HCT116 (cell line): ENCODE measurements around the gene SRCAP. TPM values are rescaled to one million over a fixed set of nuclear protein-coding genes. Genes with fewer than 3 reads are reported as not detected.

ENCODE experiments used
- ATAC-seq: fragments of 200-7000 bp; cut with Tn5 transposase; 2 replicates; pipeline ENCODE4 v1.9.1; 2020; ENCODE audit warnings: mild to moderate bottlenecking, moderate library complexity
- BruUV-seq: library from RNA; stranded (reverse); fragments of 400-500 nt; replicated peaks from 2 replicates; lab custom pipeline; 2021; lab: Mats Ljungman, UMichigan
- CTCF ChIA-PET: fragments of 300-600 bp; sonication (Branson Sonifier 250); formaldehyde crosslinking; loops from one replicate; lab custom pipeline; 2021; ENCODE audit warnings: antibody characterized with exemption; lab: Charles Lee
- POLR2A ChIA-PET: fragments of 300-600, 350-600 bp; sonication (Branson Sonifier 250); formaldehyde crosslinking; loops from one replicate; lab custom pipeline; 2021; ENCODE audit warnings: antibody characterized with exemption; lab: Charles Lee
- RAD21 ChIA-PET, 2 experiments: fragments of 300-600 bp; sonication (Branson Sonifier 250); formaldehyde crosslinking; loops; one replicate each; lab custom pipeline; 2023; ENCODE audit warnings: low total read pairs in 2 of 2; ENCODE audit not compliant: uncharacterized antibody in 2 of 2, unreplicated experiment in 2 of 2, low non-redundant PET in 1 of 2; lab: Charles Lee
- DNase-seq: peaks from one replicate; pipeline ENCODE4 v3.0.0-alpha.2; 2010; ENCODE audit warnings: low read depth, low spot score
- H2AFZ ChIP-seq: fragments of 200-600 bp; shearing (Covaris generic), sonication (generic); 2 replicates; pipeline ENCODE4 v1.6.1; 2017; ENCODE audit warnings: low read depth, mixed run types, mixed read lengths, antibody characterized with exemption, low read length; ENCODE audit not compliant: poor library complexity, severe bottlenecking
- H3K27ac ChIP-seq: 2 replicates; pipeline ENCODE4 v1.5.1; 2012; ENCODE audit warnings: low read depth, low read length
- H3K27me3 ChIP-seq: fragments of 200-600 bp; sonication (generic); 2 replicates; pipeline ENCODE4 v1.6.1; 2016; ENCODE audit warnings: mixed run types, low read length, mixed read lengths; ENCODE audit not compliant: insufficient read depth
- H3K36me3 ChIP-seq, 2 experiments: fragments of 200-500 bp in 1 of 2; fragments of 200-600 bp in 1 of 2; sonication (Bioruptor generic) in 1 of 2; sonication (generic) in 1 of 2; 2 replicates each; pipeline versions ENCODE4 v1.5.1 to v1.6.1; 2014 to 2016; ENCODE audit warnings: low read length in 2 of 2, inconsistent platforms in 1 of 2, mixed read lengths in 1 of 2, mixed run types in 1 of 2; ENCODE audit not compliant: insufficient read depth in 2 of 2, control insufficient read depth in 1 of 2
- H3K4me1 ChIP-seq, 2 experiments: fragments of 200-600 bp in 1 of 2; sonication (generic) in 1 of 2; 2 replicates each; pipeline versions ENCODE4 v1.5.1 to v1.6.1; 2012 to 2017; ENCODE audit warnings: low read length in 2 of 2, inconsistent platforms in 1 of 2, mild to moderate bottlenecking in 1 of 2, mixed read lengths in 1 of 2, mixed run types in 1 of 2, moderate library complexity in 1 of 2; ENCODE audit not compliant: insufficient read depth in 2 of 2, control insufficient read depth in 1 of 2
- H3K4me2 ChIP-seq: fragments of 200-600 bp; sonication (generic); 2 replicates; pipeline ENCODE4 v1.6.1; 2017; ENCODE audit warnings: mixed run types, low read length, mixed read lengths
- H3K4me3 ChIP-seq, 2 experiments: fragments of 200-600 bp in 1 of 2; sonication (generic) in 1 of 2; replicated peaks in 1 of 2; 2 replicates each; pipeline ENCODE4 v1.5.1; 2011 to 2016; ENCODE audit warnings: low read length in 2 of 2, control low read depth in 1 of 2, low read depth in 1 of 2, mild to moderate bottlenecking in 1 of 2, mixed read lengths in 1 of 2, mixed run types in 1 of 2
- H3K79me2 ChIP-seq: fragments of 200-600 bp; sonication (generic); 2 replicates; pipeline ENCODE4 v1.6.1; 2017; ENCODE audit warnings: mild to moderate bottlenecking, mixed run types, low read length, moderate library complexity, mixed read lengths; ENCODE audit not compliant: insufficient read depth
- H3K9ac ChIP-seq: fragments of 200-600 bp; sonication (generic); 2 replicates; pipeline ENCODE4 v1.6.1; 2016; ENCODE audit warnings: low read length, mixed read lengths
- H3K9me2 ChIP-seq: fragments of 200-600 bp; sonication (generic), shearing (Covaris generic); 2 replicates; pipeline ENCODE4 v1.6.1; 2017; ENCODE audit warnings: mixed run types, mild to moderate bottlenecking, moderate library complexity; ENCODE audit not compliant: insufficient read depth
- H3K9me3 ChIP-seq, 2 experiments: fragments of 200-500 bp in 1 of 2; fragments of 200-600 bp in 1 of 2; sonication (Bioruptor generic) in 1 of 2; sonication (generic) in 1 of 2; 2 replicates each; pipeline ENCODE4 v1.6.1; 2014 to 2017; ENCODE audit warnings: low read length in 2 of 2, mixed read lengths in 2 of 2, inconsistent platforms in 1 of 2, low read depth in 1 of 2, mild to moderate bottlenecking in 1 of 2, mixed run types in 1 of 2, moderate library complexity in 1 of 2; ENCODE audit not compliant: control insufficient read depth in 1 of 2, insufficient read depth in 1 of 2
- H4K20me1 ChIP-seq: fragments of 200-600 bp; sonication (generic), shearing (Covaris generic); 2 replicates; pipeline ENCODE4 v1.6.1; 2017; ENCODE audit warnings: mixed run types, mild to moderate bottlenecking, moderate library complexity; ENCODE audit not compliant: insufficient read depth
- EGR1 ChIP-seq: IDR thresholded peaks from 2 replicates; pipeline ENCODE4 v1.6.1; 2012; ENCODE audit warnings: low read depth
- ELF1 ChIP-seq: IDR thresholded peaks from 2 replicates; pipeline ENCODE4 v1.6.1; 2012; ENCODE audit warnings: low read depth, borderline replicate concordance
- EZH2 ChIP-seq: fragments of 200-600 bp; sonication (generic); IDR thresholded peaks from 2 replicates; pipeline ENCODE4 v1.6.1; 2017; ENCODE audit warnings: antibody characterized with exemption, mixed run types
- JUND ChIP-seq: IDR thresholded peaks from 2 replicates; pipeline ENCODE4 v1.6.1; 2012
- MAX ChIP-seq: IDR thresholded peaks from 2 replicates; pipeline ENCODE4 v1.6.1; 2012
- POLR2A ChIP-seq: IDR thresholded peaks from 2 replicates; pipeline ENCODE4 v1.7.0; 2011; ENCODE audit warnings: borderline replicate concordance; ENCODE audit not compliant: insufficient read depth, insufficient read length; ENCODE audit errors: extremely low read depth
- POLR2AphosphoS5 ChIP-seq: IDR thresholded peaks from 2 replicates; pipeline ENCODE4 v1.6.1; 2011; ENCODE audit warnings: mild to moderate bottlenecking, low read depth, low read length, moderate library complexity
- RAD21 ChIP-seq: IDR thresholded peaks from 2 replicates; pipeline ENCODE4 v1.6.1; 2012; ENCODE audit warnings: low read depth, mild to moderate bottlenecking
- REST ChIP-seq: IDR thresholded peaks from 2 replicates; pipeline ENCODE4 v1.6.1; 2012; ENCODE audit warnings: low read depth
- SIN3A ChIP-seq: IDR thresholded peaks from 2 replicates; pipeline ENCODE4 v1.6.1; 2012; ENCODE audit warnings: low read depth
- TCF7L2 ChIP-seq: IDR thresholded peaks from 2 replicates; pipeline ENCODE4 v1.7.0; 2011; ENCODE audit warnings: borderline replicate concordance, inconsistent platforms; ENCODE audit not compliant: insufficient read depth, insufficient read length; ENCODE audit errors: extremely low read depth
- ZBTB33 ChIP-seq: IDR thresholded peaks from 2 replicates; pipeline ENCODE4 v1.6.1; 2011; ENCODE audit warnings: mild to moderate bottlenecking, low read length, moderate library complexity; ENCODE audit not compliant: insufficient replicate concordance; ENCODE audit errors: extremely low read depth
- ZFX ChIP-seq: fragments of 450-650 bp; IDR thresholded peaks from 2 replicates; pipeline ENCODE4 v1.6.1; 2017
- ZNF274 ChIP-seq: fragments of 200-500 bp; sonication (Bioruptor generic); IDR thresholded peaks from 2 replicates; pipeline ENCODE4 v1.6.1; 2014; ENCODE audit warnings: mild to moderate bottlenecking, low read depth, low read length, inconsistent platforms
- intact Hi-C: fragments of 100-400 bp; cut with micrococcal nuclease; formaldehyde crosslinking; loops from 2 replicates; pipeline ENCODE4 v1.10.0; 2022
- total RNA-seq: library from RNA; stranded (reverse); gene quantifications from one replicate; pipeline ENCODE4 v1.2.1, GENCODE V29; 2021; ENCODE audit not compliant: unreplicated experiment

SRCAP gene
- total RNA-seq, 1 experiment from 2014 or later: 59.6 TPM

DNA sequence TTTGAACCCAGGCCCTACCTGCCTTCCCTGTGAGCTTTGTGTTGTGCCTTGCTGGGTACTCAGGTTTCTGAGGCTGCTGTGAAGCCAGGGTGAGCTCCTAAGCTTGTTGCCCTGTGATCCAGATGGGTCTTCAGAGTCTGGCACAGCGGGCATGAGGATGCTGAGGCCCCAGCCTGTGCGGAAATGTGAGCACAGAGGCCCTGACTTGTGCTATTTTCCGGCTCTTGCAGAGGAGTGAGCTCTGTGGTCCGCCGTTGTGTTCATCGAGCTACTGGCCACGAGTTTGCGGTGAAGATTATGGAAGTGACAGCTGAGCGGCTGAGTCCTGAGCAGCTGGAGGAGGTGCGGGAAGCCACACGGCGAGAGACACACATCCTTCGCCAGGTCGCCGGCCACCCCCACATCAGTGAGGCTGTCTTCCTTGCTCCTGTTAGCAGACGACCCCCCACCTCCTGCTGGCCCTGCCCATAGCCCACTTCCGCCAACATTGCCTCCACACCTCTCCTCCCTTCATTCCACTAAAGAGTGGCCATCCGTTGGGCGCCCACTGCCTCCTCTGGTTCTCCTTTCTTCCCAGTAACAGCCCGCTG is 52.0 kb downstream of the SRCAP start:
- no peak for ATAC-seq
- CTCF ChIA-PET: no interaction called here
- intact Hi-C loops: no loop called here
- BruUV-seq: no TSS peak
- Histone ChIP-seq H3K4me3 (no peak overlapping the region), H3K4me2 (no peak overlapping the region), H3K9ac (no peak overlapping the region), H3K4me1 (peaks cover 8 to 15% of the 10 kb centered on the region in 2 experiments; a peak in 3 of 4 replicates), H3K79me2 (peaks cover 19% of the 10 kb centered on the region), H3K9me2 (no peaks in the 10 kb centered on the region), H3K27ac (no peak overlapping the region), H2AFZ (no peak overlapping the region), H3K36me3 (peaks cover 10 to 19% of the 10 kb centered on the region in 2 experiments; a peak in 3 of 4 replicates), H3K9me3 (no peaks in the 10 kb centered on the region), H4K20me1 (no peaks in the 10 kb centered on the region), H3K27me3 (no peaks in the 10 kb centered on the region)
- no peak for TF ChIP-seq MAX
- TF ChIP-seq POLR2A: no peak
- no peak for TF ChIP-seq JUND
- TF ChIP-seq EZH2: no peak
- TF ChIP-seq EGR1: no peak
- TF ChIP-seq RAD21: no peak
- DNase-seq: no peak
- POLR2A ChIA-PET: no interaction called here
- RAD21 ChIA-PET: no interaction called here

- Histone ChIP-seq H3K27ac (no peak overlapping the region), H3K36me3 (peaks cover 10 to 19% of the 10 kb centered on the region in 2 experiments; a peak in 3 of 4 replicates), H3K4me2 (no peak overlapping the region), H3K27me3 (no peaks in the 10 kb centered on the region), H3K4me3 (no peak overlapping the region), H3K79me2 (peaks cover 19% of the 10 kb centered on the region), H2AFZ (no peak overlapping the region), H3K9me2 (no peaks in the 10 kb centered on the region), H3K4me1 (no peaks in the 10 kb centered on the region), H4K20me1 (no peaks in the 10 kb centered on the region), H3K9ac (no peak overlapping the region), H3K9me3 (no peaks in the 10 kb centered on the region)
- ATAC-seq: no peak
- CTCF ChIA-PET: no interaction called here
- BruUV-seq: no TSS peak
- no peak for DNase-seq
- intact Hi-C loops: no loop called here
- POLR2A ChIA-PET: interaction anchor here (1.0 kb wide), 1 partner anchor 13 kb away, joined by 3 read pairs; a partner anchor contains a TSS
- RAD21 ChIA-PET: no interaction called here
- TF ChIP-seq ZFX (no peak), SIN3A (no peak), RAD21 (no peak), ELF1 (no peak), POLR2A (no peak), ZNF274 (no peak), JUND (no peak), ZBTB33 (no peak), EGR1 (no peak), POLR2AphosphoS5 (no peak), REST (no peak), TCF7L2 (no peak), EZH2 (no peak)
Observed at GRCh38 chr16:30753596-30753995, 54.6 kb downstream of the SRCAP start.
